Right lobe of liver (tissue), 6 donors: ENCODE measurements around the gene GABRP. TPM values are rescaled to one million over a fixed set of nuclear protein-coding genes. Genes with fewer than 3 reads are reported as not detected.

Experiments
- ATAC-seq, 4 donors: fragments of 200-7000 bp; cut with Tn5 transposase; one replicate each; pipeline ENCODE4 v1.9.1; 2020; ENCODE audit warnings: mild to moderate bottlenecking in 4 of 4, moderate library complexity in 4 of 4
- DNase-seq, 3 donors: peaks; one replicate each; pipeline ENCODE4 v3.0.0-alpha.2; 2020
- H3K27ac ChIP-seq, 3 donors: fragments of 200-600 bp; one replicate each; pipeline ENCODE4 v1.8.0; 2022
- H3K27me3 ChIP-seq, 2 donors: fragments of 200-600 bp; one replicate each; pipeline ENCODE4 v1.8.0; 2022
- H3K36me3 ChIP-seq, 4 donors: fragments of 200-600 bp; sonication (generic) in 1 of 4; one replicate each; pipeline versions ENCODE4 v1.5.1 to v1.8.0; 2017 to 2022; ENCODE audit warnings: control low read depth in 1 of 4
- H3K4me1 ChIP-seq, 4 donors: fragments of 200-600 bp; sonication (generic) in 1 of 4; one replicate each; pipeline versions ENCODE4 v1.5.1 to v1.8.0; 2017 to 2022; ENCODE audit warnings: control low read depth in 1 of 4
- H3K4me3 ChIP-seq, 3 donors: fragments of 200-600 bp; one replicate each; pipeline ENCODE4 v1.8.0; 2022
- H3K9me3 ChIP-seq, 4 donors: fragments of 200-600 bp; sonication (generic) in 1 of 4; one replicate each; pipeline versions ENCODE4 v1.5.1 to v1.8.0; 2017 to 2022; ENCODE audit warnings: control low read depth in 1 of 4
- CTCF ChIP-seq, 4 donors: fragments of 200-600 bp in 3 of 4; fragments of 450-650 bp in 1 of 4; IDR thresholded peaks; one replicate each; pipeline versions ENCODE4 v1.5.1 to v1.8.0; 2016 to 2022; ENCODE audit warnings: antibody characterized with exemption in 4 of 4, mild to moderate bottlenecking in 2 of 4
- POLR2A ChIP-seq: fragments of 450-650 bp; IDR thresholded peaks from one replicate; pipeline ENCODE4 v1.6.1; 2017; ENCODE audit warnings: antibody characterized with exemption, mild to moderate bottlenecking
- WGBS: methylation state at CpG from one replicate; pipeline ENCODE4 v1.1.6; 2018; ENCODE audit warnings: low coverage, low lambda C conversion rate; ENCODE audit not compliant: insufficient coverage; ENCODE audit errors: missing lambda C conversion rate; 5-methylcytosine and 5-hydroxymethylcytosine counted together
- intact Hi-C, 2 donors: fragments of 100-400 bp; cut with DNase I; formaldehyde crosslinking; loops; one replicate each; pipeline versions ENCODE4 v1.11.2 to v1.14.1; 2022
- total RNA-seq, 6 experiments: library from RNA; depleted of rRNA in 2 of 6; stranded (reverse); fragments of >200 nt in 2 of 6; fragmentation: NEBNext Ultra II Directional in 3 of 6; extraction: Animal tissue kit (Norgen Biotek cat#: 25700) in 3 of 6; gene quantifications; one replicate each; pipeline versions ENCODE4 v1.1.0 to v1.2.4, GENCODE V29; 2016 to 2023
- donor health status: DM: no; HTN: yes; CAD: no.
- donor health status: DM: no; HTN: no; CAD: no.
- donor health status: DM: no; HTN: no; CAD: no.
- donor health status: DM: no; HTN: yes; CAD: no.
- donor health status: DM: no; HTN: yes; CAD: no.

Gene GABRP
- total RNA-seq, 6 experiments from 2014 or later: 0.20 to 0.64 (median 0.39) TPM

DNA sequence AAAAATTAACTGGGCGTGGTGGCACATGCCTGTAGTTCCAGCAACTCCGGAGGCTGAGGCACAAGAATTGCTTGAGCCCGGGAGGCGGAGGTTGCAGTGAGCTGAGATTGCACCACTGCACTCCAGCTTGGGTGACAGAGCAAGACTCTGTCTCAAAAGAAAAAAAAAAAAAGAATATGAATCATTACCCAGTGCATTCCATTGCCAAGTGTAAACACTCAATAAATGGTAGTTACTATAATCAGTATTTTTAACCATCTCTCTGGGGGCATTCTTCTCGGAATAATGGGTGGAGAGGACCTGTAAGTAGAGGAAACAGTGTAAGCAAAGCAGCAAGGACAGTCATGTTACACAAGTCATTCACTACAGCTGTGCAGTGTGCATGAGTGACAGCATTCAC is 64.5 kb downstream of the GABRP start:
- no peak for TF ChIP-seq CTCF (IDR thresholded peaks at IDR 0.05)
- no peak for TF ChIP-seq POLR2A
- ATAC-seq (no peak), DNase-seq (no peak)
- no peak overlapping the region for H3K4me3 ChIP-seq
- no peak overlapping the region for H3K27ac ChIP-seq
- WGBS: 71% methylated on average over 5 of the region's 5 CpGs
- no peaks in the 10 kb centered on the region for H3K36me3 ChIP-seq
- H3K4me1 ChIP-seq: no peaks in the 10 kb centered on the region
- no peaks in the 10 kb centered on the region for H3K9me3 ChIP-seq
- intact Hi-C loops: no loop called here
- H3K27me3 ChIP-seq: no peaks in the 10 kb centered on the region

- DNase-seq (no peak), ATAC-seq (no peak)
- H3K4me1 ChIP-seq: no peaks in the 10 kb centered on the region
- 63% methylated on average over 2 of the region's 2 CpGs for WGBS
- no peak overlapping the region for H3K4me3 ChIP-seq
- H3K36me3 ChIP-seq: no peaks in the 10 kb centered on the region
- no peaks in the 10 kb centered on the region for H3K27me3 ChIP-seq
- TF ChIP-seq POLR2A: no peak
- no peak for TF ChIP-seq CTCF (IDR thresholded peaks at IDR 0.05)
- H3K9me3 ChIP-seq: no peaks in the 10 kb centered on the region
- H3K27ac ChIP-seq: no peak overlapping the region
- intact Hi-C loops: no loop called here
Measured at GRCh38 chr5:170849374-170849773, 65.8 kb downstream of the GABRP start.

DNA sequence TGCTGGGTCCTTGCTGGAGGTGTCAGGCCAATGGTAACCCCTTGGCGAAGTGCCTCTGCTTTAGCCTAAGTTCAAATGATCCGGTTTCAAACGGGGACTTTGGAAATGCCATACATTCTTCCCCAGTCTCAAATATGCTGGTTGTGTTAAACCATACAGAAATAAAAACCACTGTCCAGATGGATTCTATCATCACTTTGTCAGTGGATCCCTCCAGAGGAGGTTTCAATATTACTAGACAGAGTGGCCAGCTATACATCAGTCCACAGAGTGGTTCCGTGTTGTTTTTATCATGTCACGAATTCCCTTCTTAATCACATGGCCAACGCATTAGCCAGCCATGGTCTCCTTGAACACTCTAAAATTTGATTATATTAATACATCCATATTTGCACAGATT is 71.0 kb downstream of the GABRP start:
- intact Hi-C loops: no loop called here
- 45% methylated on average over 6 of the region's 6 CpGs for WGBS
- Histone ChIP-seq H3K36me3 (no peaks in the 10 kb centered on the region), H3K9me3 (no peaks in the 10 kb centered on the region), H3K27me3 (no peaks in the 10 kb centered on the region), H3K4me3 (no peak overlapping the region), H3K27ac (no peak overlapping the region), H3K4me1 (no peaks in the 10 kb centered on the region)
- ATAC-seq (no peak), DNase-seq (no peak)
- TF ChIP-seq POLR2A (no peak), CTCF (IDR thresholded peaks at IDR 0.05) (no peak)

DNA sequence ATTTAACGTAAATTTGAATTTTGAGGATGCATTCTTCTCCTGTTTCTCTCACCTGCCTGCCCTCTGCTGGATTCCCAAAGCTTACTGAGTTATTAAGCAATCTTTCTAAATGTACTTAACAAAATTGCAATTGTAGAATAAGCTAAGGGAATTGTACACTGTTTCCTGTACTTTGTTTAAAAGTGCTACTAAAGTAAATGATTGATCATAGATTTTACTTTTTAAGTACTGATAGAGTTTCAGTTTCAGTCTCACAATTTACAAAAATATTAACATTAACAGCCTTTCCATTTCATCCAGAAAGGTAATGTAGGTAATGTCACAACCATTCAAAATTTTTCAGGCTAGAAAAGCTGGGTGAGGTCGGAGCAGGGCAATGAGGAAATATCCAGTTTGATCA is 73.5 kb downstream of the GABRP start:
- TF ChIP-seq CTCF (IDR thresholded peaks at IDR 0.05) (no peak), POLR2A (no peak)
- intact Hi-C loops: no loop called here
- ATAC-seq: no peak

GRCh38 chr5:170860415-170860814 is 76.9 kb downstream of the GABRP start:
- H3K36me3 ChIP-seq: no peaks in the 10 kb centered on the region
- no peak for DNase-seq
- ATAC-seq: no peak
- no peak overlapping the region for H3K27ac ChIP-seq
- no peaks in the 10 kb centered on the region for H3K4me1 ChIP-seq
- intact Hi-C loops: no loop called here
- H3K9me3 ChIP-seq: no peaks in the 10 kb centered on the region
- TF ChIP-seq POLR2A (no peak), CTCF (IDR thresholded peaks at IDR 0.05) (no peak)
- H3K27me3 ChIP-seq: no peaks in the 10 kb centered on the region
- H3K4me3 ChIP-seq: no peak overlapping the region

More for the DNA sequence above, 73.5 kb downstream of the GABRP start:
- Histone ChIP-seq H3K4me3 (no peak overlapping the region), H3K27me3 (no peaks in the 10 kb centered on the region), H3K4me1 (no peaks in the 10 kb centered on the region), H3K27ac (no peak overlapping the region), H3K9me3 (no peaks in the 10 kb centered on the region), H3K36me3 (no peaks in the 10 kb centered on the region)
- WGBS: 77% methylated on average over 2 of the region's 2 CpGs
- no peak for DNase-seq
